Mesothelial cell of epicardium (in vitro differentiated cells): ENCODE results near the gene MYRIP. TPM values are rescaled to one million over a fixed set of nuclear protein-coding genes. Genes with fewer than 3 reads are reported as not detected.

ENCODE experiments used
- DNase-seq, 2 experiments: peaks; one replicate each; pipeline ENCODE4 v3.0.0; 2021; ENCODE audit warnings: low spot score in 2 of 2; ENCODE audit not compliant: unreplicated experiment in 2 of 2
- H3K27ac Mint-ChIP-seq: 2 replicates; pipeline ENCODE4 v1.8.0; 2021; ENCODE audit warnings: mixed read lengths
- H3K27me3 Mint-ChIP-seq: 2 replicates; pipeline ENCODE4 v1.8.0; 2021; ENCODE audit warnings: low read depth, mixed read lengths
- H3K36me3 Mint-ChIP-seq: 2 replicates; pipeline ENCODE4 v1.8.0; 2021; ENCODE audit warnings: mixed read lengths
- H3K4me1 Mint-ChIP-seq: 2 replicates; pipeline ENCODE4 v1.8.0; 2021; ENCODE audit warnings: mixed read lengths
- H3K4me3 Mint-ChIP-seq: 2 replicates; pipeline ENCODE4 v1.8.0; 2021; ENCODE audit warnings: mild to moderate bottlenecking, moderate library complexity, mixed read lengths
- H3K9me3 Mint-ChIP-seq: 2 replicates; pipeline ENCODE4 v1.8.0; 2021; ENCODE audit warnings: mixed read lengths
- CTCF ChIP-seq: fragments of 200-600 bp; sonication (generic); IDR thresholded peaks from one replicate; pipeline ENCODE4 v1.5.0; 2021; ENCODE audit warnings: antibody characterized with exemption; ENCODE audit not compliant: unreplicated experiment
- total RNA-seq: library from RNA; stranded (reverse); gene quantifications from 3 replicates; pipeline ENCODE4 v1.2.1, GENCODE V29; 2021

MYRIP gene
- total RNA-seq, 1 donor from 2014 or later: 0.63 TPM

- H3K9me3 Mint-ChIP-seq: peaks cover 8% of the 10 kb centered on the region
- H3K27me3 Mint-ChIP-seq: no peaks in the 10 kb centered on the region
- peaks cover 2% of the 10 kb centered on the region for H3K36me3 Mint-ChIP-seq
- TF ChIP-seq CTCF: no peak
- H3K27ac Mint-ChIP-seq: no peak overlapping the region
- H3K4me3 Mint-ChIP-seq: no peak overlapping the region
- H3K4me1 Mint-ChIP-seq: no peaks in the 10 kb centered on the region
- DNase-seq: no peak
Observed at GRCh38 chr3:40287248-40287647, 477.8 kb downstream of the MYRIP start.

GRCh38 chr3:40290396-40290795 is 481.0 kb downstream of the MYRIP start:
- Mint-ChIP-seq H3K27me3 (no peaks in the 10 kb centered on the region), H3K27ac (no peak overlapping the region), H3K4me3 (no peak overlapping the region), H3K4me1 (no peaks in the 10 kb centered on the region), H3K9me3 (peaks cover under 1% of the 10 kb centered on the region), H3K36me3 (peaks cover 2% of the 10 kb centered on the region)
- no peak for DNase-seq
- no peak for TF ChIP-seq CTCF

- Mint-ChIP-seq H3K36me3 (peaks cover 2% of the 10 kb centered on the region), H3K27me3 (no peaks in the 10 kb centered on the region), H3K27ac (no peak overlapping the region), H3K4me1 (no peaks in the 10 kb centered on the region), H3K9me3 (no peaks in the 10 kb centered on the region), H3K4me3 (no peak overlapping the region)
- no peak for DNase-seq
- no peak for TF ChIP-seq CTCF
Observed at GRCh38 chr3:40291471-40291870, 482.1 kb downstream of the MYRIP start.

- no peak for TF ChIP-seq CTCF
- no peak for DNase-seq
- H3K9me3 Mint-ChIP-seq: no peaks in the 10 kb centered on the region
- H3K4me3 Mint-ChIP-seq: no peak overlapping the region
- peaks cover 2% of the 10 kb centered on the region for H3K36me3 Mint-ChIP-seq
- H3K27me3 Mint-ChIP-seq: no peaks in the 10 kb centered on the region
- H3K4me1 Mint-ChIP-seq: no peaks in the 10 kb centered on the region
- H3K27ac Mint-ChIP-seq: no peak overlapping the region
Observed at GRCh38 chr3:40292637-40293349, 483.4 kb downstream of the MYRIP start.

- DNase-seq: no peak
- H3K27ac Mint-ChIP-seq: no peak overlapping the region
- no peak overlapping the region for H3K4me3 Mint-ChIP-seq
- TF ChIP-seq CTCF: no peak
- no peaks in the 10 kb centered on the region for H3K4me1 Mint-ChIP-seq
- H3K27me3 Mint-ChIP-seq: no peaks in the 10 kb centered on the region
- no peaks in the 10 kb centered on the region for H3K9me3 Mint-ChIP-seq
- peaks cover 2% of the 10 kb centered on the region for H3K36me3 Mint-ChIP-seq
Observed at GRCh38 chr3:40294434-40294833, 485.0 kb downstream of the MYRIP start.
